Ovary (tissue), 3 donors: ENCODE data around the gene PAK4.

Experiments
- CTCF ChIP-seq, 3 donors: fragments of 450-650 bp in 2 of 3; fragments of 200-600 bp in 1 of 3; IDR thresholded peaks; one replicate each; pipeline versions ENCODE4 v1.5.1 to v1.8.0; 2016 to 2022; ENCODE audit warnings: antibody characterized with exemption in 3 of 3, mild to moderate bottlenecking in 1 of 3
- POLR2A ChIP-seq: fragments of 450-650 bp; IDR thresholded peaks from one replicate; pipeline ENCODE4 v1.6.1; 2017; ENCODE audit warnings: antibody characterized with exemption, mild to moderate bottlenecking, moderate library complexity
- donor health status: DM: no; HTN: no; CAD: no.

- TF ChIP-seq POLR2A (no peak), CTCF (IDR thresholded peaks at IDR 0.05) (no peak)
Measured at GRCh38 chr19:39205449-39205764, 79.8 kb downstream of the PAK4 start.
